GM19238 (cell line): ENCODE results near the gene SNAPC3.

Experiments
- DNase-seq: peaks from one replicate; pipeline ENCODE4 v3.0.0; 2011; ENCODE audit warnings: low spot score; ENCODE audit not compliant: insufficient read length

Gene SNAPC3

GRCh38 chr9:15491950-15492349, 69.3 kb downstream of the SNAPC3 start:
- DNase-seq: no peak

- no peak for DNase-seq
Observed at GRCh38 chr9:15492485-15493150, 69.9 kb downstream of the SNAPC3 start.

- DNase-seq: no peak
Observed at GRCh38 chr9:15498246-15498995, 75.7 kb downstream of the SNAPC3 start.

GRCh38 chr9:15499139-15499538, 76.5 kb downstream of the SNAPC3 start:
- no peak for DNase-seq

GRCh38 chr9:15501179-15501578, 78.5 kb downstream of the SNAPC3 start:
- DNase-seq: no peak

GRCh38 chr9:15501803-15502202, 79.1 kb downstream of the SNAPC3 start:
- DNase-seq: no peak

GRCh38 chr9:15505921-15506320, 83.2 kb downstream of the SNAPC3 start:
- no peak for DNase-seq

- peak; percentile 49 for DNase-seq
Observed at GRCh38 chr9:15509931-15510788, 87.5 kb downstream of the SNAPC3 start.

- DNase-seq: peak; percentile 64
Observed at GRCh38 chr9:15510789-15511575, 88.3 kb downstream of the SNAPC3 start, which contains the start of gene PSIP1. Gene PSIP1 (minus strand): TSS chr9:15510970. CDS start chr9:15510188, 782 bp downstream.
